NCI-H1436 (cell line): Measurements from ENCODE around the gene FAHD1.
"Not testable (repeated sequence)": the region's sequence is repeated elsewhere in the genome, so short reads cannot be mapped to it uniquely, and the experiment has no call there.

Experiments used
- DNase-seq: peaks from one replicate; lab custom pipeline; 2025; lab: John Stamatoyannopoulos, UW

The FAHD1 gene

DNA sequence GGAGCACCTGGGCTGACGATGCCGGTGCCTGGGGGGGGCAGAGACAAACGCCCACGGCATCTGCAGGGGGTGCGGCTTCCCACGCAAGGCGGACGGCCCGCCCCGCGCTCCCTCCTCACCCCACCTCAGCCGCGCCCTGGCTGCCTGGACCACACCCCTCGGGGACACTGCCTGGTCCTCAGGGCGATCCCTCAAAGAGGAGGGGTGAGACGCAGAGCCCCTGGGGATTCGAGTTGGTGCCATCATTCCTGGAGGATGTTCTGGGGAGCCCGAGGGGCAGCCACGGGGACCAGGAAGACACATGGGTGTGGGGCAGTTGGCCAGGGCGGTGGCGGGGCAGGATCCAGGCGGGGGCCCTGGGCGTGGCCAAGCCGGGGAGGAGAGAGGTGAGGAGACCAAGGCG is 37.4 kb upstream of the FAHD1 start:
- DNase-seq: no peak

DNA sequence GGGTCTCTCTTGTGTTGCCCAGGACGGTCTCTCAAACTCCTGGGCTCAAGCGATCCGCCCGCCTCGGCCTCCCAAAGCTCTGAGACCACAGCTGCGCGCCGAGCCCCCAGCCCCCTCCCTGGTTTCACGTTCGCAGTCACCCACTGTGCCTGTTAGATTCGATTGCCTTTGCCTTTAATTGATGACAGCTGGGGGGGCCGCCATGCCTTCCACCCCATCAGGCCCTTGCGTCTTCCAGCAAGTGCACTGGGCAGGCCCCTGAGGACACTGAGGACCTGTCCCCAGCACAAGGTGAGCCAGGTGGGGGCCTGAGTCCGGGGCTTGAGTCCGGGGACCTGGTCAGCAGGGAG is 36.8 kb upstream of the FAHD1 start:
- DNase-seq: no peak

DNA sequence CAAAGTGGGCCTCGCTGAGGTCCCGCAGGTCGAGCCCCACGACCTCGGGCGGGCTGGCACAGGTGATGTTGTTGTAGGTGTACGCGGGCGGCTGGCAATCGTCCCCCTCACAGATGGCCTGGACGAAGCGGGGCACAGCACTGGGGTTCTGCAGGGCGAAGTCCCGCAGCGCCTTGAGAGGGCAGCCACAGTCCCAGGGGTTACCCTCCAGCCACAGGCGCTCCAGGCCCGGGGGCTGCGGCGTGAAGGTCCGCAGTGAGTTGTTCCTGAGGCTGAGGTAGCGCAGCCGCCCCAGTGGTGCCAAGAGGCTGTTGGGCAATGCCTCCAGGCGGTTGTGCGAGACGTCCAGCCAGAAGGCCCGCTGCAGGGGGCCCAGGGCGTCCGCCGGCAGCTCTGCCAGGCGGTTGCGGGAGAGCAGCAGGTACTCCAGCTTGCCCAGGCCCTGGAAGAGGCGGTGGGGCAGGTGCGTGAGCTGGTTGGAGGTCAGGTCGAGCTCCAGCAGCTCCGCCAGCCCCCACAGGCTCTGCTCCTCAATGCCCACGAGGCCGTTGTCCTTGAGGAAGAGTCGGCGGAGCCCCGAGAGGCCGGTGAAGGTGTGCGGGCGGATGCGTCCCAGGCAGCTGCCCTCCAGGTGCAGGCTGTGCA is 36.3 kb upstream of the FAHD1 start:
- no peak for DNase-seq

DNA sequence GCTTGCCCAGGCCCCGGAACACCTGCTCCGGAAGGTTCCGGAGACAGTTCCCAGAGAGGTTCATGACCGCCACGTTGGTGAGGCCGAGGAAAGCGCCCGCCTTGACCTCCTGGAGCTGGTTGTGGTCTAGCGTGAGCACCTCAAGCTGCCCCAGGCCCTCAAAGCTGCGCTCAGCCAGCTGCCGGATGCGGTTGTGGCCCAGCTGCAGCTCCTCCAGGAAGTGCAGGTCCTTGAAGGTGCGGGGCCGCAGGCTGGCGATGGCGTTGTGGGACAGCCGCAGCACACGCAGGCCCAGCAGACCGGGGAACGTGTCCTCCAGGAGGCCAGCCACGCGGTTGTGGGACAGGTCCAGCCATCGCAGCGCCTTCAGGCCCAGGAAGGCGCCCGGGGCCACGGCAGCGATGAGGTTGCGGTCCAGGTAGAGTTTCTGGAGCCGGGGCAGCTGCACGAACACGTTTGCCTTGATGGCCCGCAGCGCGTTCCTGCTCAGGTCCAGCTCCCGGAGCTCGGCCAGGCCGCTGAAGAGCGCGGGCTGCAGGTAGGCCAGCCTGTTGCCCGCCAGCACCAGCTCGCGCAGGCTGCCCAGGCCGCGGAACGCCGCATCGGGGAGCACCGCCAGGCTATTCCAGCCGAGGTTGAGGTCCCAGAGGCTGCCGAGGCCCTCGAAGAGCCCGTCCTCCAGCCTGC is 35.6 kb upstream of the FAHD1 start:
- no peak for DNase-seq

DNA sequence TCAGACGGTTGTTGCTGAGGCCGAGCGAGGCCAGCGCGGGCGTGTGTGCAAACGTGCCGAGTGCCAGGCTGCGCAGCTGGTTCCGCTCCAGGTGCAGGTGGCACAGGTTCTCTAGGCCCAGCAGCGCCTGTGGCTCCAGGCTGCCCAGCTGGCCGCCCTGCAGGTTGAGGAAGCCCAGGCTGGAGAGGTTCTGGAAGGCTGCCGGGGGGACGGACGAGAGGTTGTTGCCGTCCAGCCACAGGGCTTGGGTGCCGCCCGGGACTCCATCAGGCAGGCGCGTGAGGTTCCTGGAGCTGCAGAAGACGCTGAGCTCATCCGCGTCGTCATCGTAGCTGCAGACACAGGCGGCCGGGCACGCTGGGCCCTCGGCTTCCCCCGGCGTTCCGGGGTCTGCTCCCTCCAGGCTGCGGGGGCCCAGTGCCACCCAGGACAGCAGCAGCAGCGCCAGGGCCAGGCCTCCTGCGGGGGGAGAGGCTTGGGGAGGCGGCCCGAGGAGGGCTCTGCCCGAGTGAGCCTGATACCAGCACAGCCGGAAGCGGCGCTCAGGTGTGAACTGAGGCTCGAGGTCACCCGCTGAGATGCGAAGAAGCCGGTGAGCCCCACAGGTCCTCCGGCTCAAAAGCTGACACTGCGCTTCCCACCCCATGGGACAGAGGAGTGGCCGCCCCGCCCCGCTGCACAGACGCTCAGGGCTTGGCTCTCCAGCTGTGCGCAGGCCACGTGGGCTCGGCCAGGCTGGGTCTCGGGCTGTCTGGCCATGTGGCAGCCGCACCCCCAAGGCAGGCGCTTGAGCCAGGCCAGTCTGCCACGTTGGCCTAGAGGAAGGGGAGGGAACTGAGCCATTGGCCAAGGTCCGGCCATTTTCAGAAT is 34.8 kb upstream of the FAHD1 start:
- no peak for DNase-seq

DNA sequence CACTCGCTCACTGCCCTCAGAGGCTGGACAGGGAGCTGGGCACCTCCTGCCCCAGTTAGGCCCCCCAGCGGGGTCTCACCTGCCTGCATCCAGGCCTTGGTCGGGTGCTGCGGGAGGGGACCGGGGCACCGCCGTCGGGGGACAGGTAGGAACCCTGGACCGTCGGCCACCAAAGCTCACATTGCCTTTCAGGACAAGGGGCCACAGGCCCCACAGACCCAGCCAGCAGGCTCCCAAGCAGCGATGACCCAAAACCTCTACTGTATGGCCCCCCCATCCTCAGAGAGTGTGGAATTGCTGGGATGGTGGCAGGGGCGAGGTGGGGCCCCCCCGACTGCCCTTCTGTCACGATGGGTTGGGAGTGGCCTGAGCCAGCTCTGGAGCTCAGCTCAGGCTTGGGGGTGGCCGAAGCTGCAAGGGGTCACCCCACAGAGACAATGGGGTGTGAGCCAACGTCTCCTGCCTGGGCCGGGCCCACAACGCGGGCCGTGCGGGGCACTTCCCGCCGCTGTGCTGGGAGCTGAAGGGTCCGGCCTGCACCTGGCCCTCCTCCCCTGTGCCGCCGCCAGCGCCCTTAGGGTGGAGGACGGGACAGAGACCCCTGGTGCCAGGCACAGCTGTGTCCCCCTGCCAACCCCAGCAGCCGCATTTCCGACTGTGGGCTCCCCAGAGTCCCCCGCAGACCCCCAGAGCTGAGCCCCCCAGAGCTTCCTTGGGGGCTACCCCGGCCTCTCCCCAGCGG is 34.0 kb upstream of the FAHD1 start:
- no peak for DNase-seq

DNA sequence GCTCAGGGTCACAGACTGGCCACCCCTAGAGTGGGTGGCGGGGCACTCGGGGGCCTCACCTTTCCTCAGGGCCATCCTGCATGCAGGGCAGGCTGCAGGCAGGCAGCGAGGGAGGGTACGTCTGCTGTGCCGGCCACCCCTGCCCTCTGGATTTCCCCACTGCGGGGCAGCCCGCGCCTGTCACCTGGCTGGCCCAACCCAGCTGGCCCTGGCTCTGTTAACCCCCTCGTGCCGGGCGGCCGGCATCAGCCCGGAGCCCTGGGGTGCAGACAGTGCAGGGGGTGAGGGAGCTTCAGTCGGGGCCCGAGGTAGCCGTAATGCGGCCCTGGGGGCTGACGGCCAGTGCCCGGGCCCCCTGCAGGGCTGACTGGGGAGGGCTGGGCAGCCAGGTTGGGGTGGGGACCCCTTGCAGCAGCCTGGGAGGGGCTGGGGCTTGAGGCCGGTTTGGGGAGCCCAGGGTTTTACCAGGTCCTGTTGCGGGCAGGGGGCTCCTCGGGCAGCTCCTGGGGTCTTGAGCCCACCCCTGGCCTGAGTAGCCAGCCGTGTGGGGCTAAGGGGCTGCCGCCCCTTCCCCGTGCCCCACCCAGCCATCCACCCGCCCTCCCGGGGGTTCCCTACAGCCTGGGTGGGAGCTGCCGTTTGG is 33.3 kb upstream of the FAHD1 start, which contains the start of gene IGFALS:
IGFALS (minus strand) TSS at position 128 of the 643 bp plus-strand sequence; CDS start at position 75, 53 bp downstream.
- no peak for DNase-seq

DNA sequence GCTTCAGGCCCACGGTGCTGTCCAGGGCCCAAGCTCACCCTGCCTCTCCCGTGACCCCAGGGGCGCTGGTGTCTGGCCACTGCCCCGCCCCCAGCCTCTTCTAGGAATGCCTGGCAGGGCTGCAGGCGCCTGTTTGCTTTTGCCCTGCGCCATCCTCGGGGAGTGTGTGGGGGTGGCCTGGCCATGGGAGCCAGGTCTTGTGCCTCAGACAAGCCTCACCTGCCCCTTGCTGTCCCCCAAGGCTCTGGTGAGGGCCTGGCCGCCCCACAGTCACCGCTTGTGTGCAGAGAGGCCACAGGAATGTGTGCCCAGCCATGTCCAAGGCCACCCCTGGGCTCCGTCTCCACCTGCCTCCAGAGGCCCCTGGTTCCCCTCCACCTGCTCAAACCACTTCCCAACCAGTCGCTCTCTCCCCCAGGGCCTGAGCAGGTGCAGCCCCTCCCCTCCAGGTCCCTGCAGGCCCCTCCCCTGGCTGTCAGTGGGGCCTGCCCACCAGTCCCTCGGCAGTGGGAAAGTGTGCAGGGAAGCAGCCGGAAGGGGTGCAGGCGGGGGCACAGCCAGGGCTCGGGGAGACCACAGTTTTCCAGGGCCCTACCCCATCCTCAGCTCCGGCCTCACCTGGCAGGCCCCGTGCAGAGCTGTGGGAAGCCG is 32.7 kb upstream of the FAHD1 start:
- no peak for DNase-seq

DNA sequence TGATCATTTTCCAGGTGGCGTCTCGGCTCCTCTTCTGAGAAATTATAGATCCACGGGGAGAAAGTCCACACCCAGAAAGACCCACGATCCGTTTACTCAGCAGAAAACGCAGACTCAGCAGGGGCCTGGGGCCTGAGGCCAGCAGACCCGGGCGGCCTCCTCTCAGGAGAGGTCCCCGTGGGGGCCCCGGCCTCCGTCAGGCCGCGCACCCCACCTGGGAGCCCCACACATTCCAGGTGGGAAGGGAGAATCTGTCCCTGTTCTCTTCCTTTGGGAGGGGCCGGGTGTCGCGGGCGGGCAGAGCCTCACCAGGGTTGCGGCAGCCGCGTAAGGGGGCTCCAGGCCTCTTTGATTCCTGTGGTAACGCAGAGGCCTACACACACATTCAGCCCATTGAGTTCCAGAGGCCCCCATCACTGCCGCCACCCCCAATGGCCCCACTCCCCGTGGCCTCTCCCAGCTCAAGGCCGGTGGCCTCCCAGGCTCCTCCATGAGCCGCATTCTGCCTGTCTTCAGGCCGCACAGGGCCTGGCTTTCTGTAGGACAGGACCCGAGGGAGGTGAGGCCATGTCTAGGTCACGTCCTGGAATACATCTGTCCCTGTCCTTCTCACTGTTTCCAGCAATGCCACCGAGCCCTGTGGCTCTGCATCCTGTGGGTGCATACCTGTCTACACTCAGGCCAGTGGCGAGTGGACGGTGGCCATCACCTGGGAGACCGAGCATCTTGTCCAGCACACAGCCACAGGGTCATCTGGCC is 31.9 kb upstream of the FAHD1 start:
- DNase-seq: no peak

DNA sequence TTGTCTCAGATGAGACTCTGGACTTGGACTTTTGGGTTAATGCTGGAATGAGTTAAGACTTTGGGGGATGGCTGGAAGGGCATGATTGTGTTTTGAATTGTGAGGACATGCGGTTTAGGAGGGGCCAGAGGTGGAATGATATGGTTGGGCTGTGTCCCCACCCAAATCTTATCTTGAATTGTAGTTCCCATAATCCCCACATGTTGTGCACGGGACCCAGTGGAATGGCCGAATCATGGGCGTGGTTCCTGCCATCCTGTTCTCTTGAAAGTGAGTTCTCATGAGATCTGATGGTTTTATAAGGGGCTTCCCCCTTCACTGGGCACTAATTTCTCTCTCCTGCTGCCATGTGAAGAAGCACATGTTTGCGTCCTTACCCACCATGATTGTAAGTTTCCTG is 27.7 kb upstream of the FAHD1 start:
- DNase-seq: not testable (repeated sequence)

DNA sequence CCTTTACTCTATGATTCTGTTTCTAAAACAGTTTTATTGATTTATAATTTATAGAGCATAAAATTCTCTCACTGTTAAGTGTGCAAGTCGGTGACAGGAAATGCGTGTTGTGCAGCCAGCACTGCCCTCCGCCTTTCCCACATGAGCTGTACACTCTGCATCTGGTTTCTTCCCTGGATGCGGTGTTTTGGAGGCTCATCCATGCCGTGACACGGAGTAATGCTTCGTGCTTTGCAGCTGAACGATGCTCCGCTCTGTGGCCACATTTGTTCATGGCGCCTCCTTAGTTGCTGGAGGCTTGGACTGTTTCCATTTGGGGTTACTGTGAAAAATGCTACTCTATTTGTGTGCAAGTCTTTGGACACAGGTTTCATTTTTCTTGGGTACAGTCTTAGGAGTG is 26.3 kb upstream of the FAHD1 start:
- DNase-seq: no peak

DNA sequence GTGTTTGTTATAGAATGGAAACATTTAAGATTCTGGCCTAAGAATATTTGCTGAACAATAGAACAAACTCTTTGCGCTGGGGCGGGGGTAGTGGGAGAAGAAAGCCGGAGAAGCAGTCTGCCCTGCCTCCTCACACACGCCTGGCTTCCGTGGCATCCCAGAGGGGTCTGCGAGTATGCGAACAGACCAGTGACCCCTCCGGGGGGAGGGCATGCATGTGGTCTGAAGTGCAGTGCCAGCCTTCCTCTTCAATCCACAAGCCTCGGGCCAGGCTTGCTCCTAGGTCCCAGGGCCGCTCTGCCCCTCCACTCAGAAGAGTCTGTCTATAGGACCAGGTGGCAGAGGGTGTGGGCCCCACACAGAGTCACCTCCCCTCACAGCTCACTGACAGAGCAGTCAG is 19.4 kb upstream of the FAHD1 start:
- no peak for DNase-seq

DNA sequence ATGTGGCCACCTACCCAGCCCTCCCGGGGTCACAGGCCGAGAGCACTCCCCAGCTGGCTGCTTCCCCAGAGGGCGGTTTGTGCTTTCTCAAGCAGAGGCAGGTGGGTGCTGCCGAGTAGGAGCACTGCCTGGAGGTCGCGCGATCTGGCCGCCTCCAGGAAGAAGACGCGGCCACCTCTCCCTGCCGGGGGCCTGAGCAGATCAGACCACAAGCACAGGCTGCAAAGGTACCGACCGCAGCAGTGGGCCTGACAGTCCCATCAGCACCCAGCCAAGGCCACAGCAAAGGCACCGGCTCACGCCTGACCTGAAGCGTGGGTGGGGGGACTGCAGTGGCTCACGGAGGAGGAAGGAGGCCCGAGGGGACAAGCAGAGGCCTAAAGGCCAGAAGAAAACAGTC is 18.3 kb upstream of the FAHD1 start:
- no peak for DNase-seq

DNA sequence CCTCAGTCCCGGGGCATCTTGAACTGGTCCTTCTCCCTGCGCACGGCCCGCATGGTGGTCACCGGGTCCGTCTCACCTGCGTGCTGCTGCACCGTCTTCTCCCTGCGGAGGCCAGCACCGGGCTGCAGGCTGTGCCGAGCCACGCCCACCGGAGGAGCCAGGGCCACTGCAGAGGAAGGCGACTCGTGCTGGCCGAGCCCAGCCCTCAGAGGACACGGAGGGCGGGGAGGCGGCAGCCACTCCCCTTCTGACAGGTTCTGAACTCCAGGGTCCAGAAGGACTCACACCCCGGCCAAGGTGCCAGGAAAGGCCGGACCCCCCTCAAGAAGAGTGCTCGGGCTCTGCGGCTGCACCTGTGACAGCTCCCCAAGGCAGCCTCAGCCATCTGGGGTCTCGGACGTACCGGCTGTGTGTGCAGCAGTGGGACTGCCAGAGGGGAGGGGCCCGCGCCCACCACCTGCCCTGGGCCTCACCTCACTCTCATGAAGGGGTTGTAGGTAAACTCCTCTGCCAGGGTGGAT is 17.7 kb upstream of the FAHD1 start:
- DNase-seq: no peak

DNA sequence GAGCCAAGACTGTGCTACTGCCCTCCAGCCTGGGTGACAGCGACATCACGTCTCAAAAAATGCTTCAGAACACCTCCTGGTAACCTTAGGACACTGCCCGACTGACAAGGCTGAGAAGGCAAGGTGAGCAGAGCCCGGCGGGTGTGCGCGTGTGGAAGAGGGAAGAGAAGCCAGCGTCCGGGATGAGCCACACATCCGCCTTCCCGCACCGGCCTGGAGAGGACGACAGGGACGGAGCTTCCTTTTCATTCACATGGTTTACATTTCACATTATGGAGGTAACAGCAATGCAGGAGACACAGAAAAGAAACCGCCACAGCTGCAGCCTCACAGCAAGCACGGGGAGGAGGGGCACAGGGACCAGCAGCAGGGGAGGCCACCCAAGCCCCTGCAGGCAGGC is 16.9 kb upstream of the FAHD1 start:
- no peak for DNase-seq

DNA sequence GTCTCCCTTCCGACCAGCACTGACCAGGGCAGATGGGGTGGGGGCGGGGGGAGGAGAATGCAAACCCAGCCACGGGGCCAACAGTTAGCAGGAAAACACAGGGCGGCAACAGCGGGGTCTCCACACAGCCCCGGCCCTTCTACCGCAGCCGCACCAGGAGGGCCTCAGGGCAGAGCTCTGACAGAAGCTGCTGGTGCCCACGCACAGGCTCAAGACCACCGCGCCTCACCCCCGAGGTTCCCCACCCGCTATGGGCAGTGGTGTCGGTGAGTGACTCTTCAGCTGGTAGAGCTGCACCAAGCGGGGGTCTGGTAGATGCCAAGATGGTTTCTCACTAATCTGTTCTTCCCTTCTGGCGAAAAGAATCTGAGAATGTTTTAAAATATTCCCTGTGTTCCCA is 16.5 kb upstream of the FAHD1 start:
- no peak for DNase-seq

DNA sequence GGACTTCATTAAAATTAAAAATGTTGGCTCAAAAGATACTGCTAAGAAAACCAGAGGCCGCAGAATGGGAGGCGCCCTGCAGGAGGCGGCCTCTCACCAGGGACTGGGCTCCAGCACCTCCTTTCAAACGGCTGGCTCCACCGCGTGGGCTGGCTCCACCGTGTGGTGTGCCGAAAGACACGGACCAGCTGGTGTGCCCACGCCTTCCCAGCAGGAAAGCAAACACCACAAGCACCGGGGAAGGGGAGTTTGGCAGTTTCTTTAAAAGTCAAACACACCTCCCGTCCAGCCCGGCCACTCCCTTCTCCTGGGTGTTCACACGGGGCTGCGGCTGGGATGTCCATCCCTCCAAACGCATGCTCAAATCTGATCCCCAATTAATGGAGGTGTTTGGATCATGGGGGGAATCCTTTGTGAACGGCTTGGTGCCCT is 14.3 kb upstream of the FAHD1 start:
- no peak for DNase-seq

DNA sequence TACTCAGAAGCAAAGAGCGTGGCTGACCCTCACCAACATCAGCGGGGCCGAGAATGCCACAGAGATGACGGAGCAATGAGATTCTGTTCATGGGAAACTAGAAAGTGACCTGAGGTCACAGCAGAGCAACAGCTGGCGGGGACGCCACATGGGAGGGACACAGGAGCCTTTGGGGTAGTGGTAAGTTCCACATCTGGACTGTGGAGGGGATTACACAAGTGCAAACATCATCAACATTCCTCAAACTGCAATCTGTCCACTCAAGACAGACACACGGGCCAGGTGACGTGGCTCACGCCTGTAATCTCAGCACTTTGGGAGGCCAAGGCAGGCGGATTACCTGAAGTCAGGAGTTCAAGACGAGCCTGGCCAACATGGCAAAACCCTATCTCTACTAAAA is 11.5 kb upstream of the FAHD1 start:
- DNase-seq: no peak

DNA sequence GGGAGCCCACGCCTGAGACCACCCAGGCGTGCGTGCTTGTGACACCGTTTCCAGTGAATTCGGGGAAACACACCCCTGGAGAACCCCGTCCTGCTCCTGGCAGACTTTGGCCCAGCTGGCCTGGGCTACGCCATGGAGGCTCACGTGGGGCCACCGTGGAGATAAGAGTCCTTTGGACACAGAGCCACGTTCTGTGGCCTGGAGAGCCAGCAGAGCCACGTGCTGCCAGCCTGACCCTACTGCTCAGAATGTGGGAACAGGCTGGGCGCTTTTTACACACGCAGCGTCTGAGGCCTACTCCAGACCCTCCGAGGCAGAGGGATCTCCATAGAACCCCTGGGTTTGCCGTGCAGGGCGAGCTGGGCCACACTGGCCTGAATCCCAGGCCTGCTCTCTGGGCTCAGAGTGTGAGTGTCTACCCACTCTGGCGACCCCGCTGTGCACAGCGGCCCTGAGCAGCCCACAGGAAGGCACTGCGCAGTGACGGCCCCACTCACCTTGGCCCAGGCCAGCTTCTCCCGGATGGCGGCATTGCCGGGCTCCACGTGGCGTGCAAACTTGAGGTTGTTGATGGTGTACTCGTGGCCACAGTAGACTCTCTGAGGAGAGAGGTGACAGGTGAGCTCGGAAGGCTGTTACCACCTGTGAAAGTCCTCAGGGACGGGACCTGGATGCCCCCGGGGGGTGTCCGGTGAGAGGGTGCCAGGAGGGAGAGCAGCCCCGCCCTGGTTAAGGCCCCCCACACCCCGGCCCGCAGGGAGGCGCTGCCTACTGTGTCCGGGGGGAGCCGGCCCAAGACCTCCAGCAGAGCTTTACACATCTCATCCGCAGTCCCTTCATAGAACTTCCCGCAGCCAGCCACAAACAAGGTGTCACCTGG is 10.4 kb upstream of the FAHD1 start:
- DNase-seq: no peak

DNA sequence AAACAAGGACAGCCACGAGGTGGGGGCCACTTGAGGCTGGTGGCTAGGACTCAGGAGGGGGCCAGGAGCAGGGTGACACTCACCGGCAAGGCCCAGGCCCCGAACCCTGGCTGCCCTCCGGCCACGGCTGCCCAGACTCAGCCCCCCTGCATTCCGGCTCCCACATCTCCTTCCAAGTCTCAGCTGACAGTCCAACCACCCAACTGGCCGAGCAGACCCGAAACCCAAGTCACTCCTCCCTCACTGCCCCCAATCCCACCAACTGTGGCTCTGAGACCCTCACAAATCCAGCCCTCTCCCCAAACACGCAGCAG is 9.8 kb upstream of the FAHD1 start:
- DNase-seq: no peak
